ENCODE measurements around the gene SEC14L5.

SEC14L5 gene

GRCh38 chr16:4925293-4925607 lies 32.9 kb upstream of the SEC14L5 start:
- TF ChIP-seq EZH2phosphoT487 (IDR thresholded peaks at IDR 0.05; ENCODE audit: borderline replicate concordance, low read length) (no peak), CTCF (IDR thresholded peaks at IDR 0.05; ENCODE audit: low read depth, low read length, poor library complexity, severe bottlenecking) (no peak)
- H3K4me2 ChIP-seq (ENCODE audit: low read length): no peak overlapping the region
- no peaks in the 10 kb centered on the region for H3F3A ChIP-seq (ENCODE audit: control insufficient read depth, insufficient read depth)
- no peaks in the 10 kb centered on the region for H3K36me3 ChIP-seq (ENCODE audit: control insufficient read depth, low read length)
- no peaks in the 10 kb centered on the region for H4K20me1 ChIP-seq (ENCODE audit: control insufficient read depth, insufficient read depth, low read depth, low read length)
- no peaks in the 10 kb centered on the region for H3K27me3 ChIP-seq (ENCODE audit: control insufficient read depth, low read length)
- H3K79me2 ChIP-seq (ENCODE audit: control insufficient read depth, low read length): no peaks in the 10 kb centered on the region
- no peaks in the 10 kb centered on the region for H3K4me1 ChIP-seq (ENCODE audit: control insufficient read depth, low read length)
- H3K9me3 ChIP-seq (ENCODE audit: control insufficient read depth, insufficient read depth, low read length): peaks cover 14% of the 10 kb centered on the region
- no peak overlapping the region for H3K4me3 ChIP-seq (ENCODE audit: low read length)
- no peak overlapping the region for H3K27ac ChIP-seq (ENCODE audit: low read depth, low read length)
- no peaks in the 10 kb centered on the region for H3K9me2 ChIP-seq (replicated peaks; ENCODE audit: control insufficient read depth, low read length)

- no peak overlapping the region for H3K4me3 ChIP-seq (ENCODE audit: low read length)
- H4K20me1 ChIP-seq (ENCODE audit: control insufficient read depth, insufficient read depth, low read depth, low read length): no peaks in the 10 kb centered on the region
- no peaks in the 10 kb centered on the region for H3K79me2 ChIP-seq (ENCODE audit: control insufficient read depth, low read length)
- no peak overlapping the region for H3K27ac ChIP-seq (ENCODE audit: low read depth, low read length)
- no peak for TF ChIP-seq CTCF (IDR thresholded peaks at IDR 0.05; ENCODE audit: low read depth, low read length, poor library complexity, severe bottlenecking)
- TF ChIP-seq EZH2phosphoT487 (IDR thresholded peaks at IDR 0.05; ENCODE audit: borderline replicate concordance, low read length): no peak
- no peaks in the 10 kb centered on the region for H3K36me3 ChIP-seq (ENCODE audit: control insufficient read depth, low read length)
- H3K4me1 ChIP-seq (ENCODE audit: control insufficient read depth, low read length): no peaks in the 10 kb centered on the region
- H3K9me2 ChIP-seq (replicated peaks; ENCODE audit: control insufficient read depth, low read length): no peaks in the 10 kb centered on the region
- no peaks in the 10 kb centered on the region for H3F3A ChIP-seq (ENCODE audit: control insufficient read depth, insufficient read depth)
- no peaks in the 10 kb centered on the region for H3K27me3 ChIP-seq (ENCODE audit: control insufficient read depth, low read length)
- peaks cover 14% of the 10 kb centered on the region for H3K9me3 ChIP-seq (ENCODE audit: control insufficient read depth, insufficient read depth, low read length)
- H3K4me2 ChIP-seq (ENCODE audit: low read length): no peak overlapping the region
Observed at GRCh38 chr16:4925791-4926190, 32.3 kb upstream of the SEC14L5 start.

- no peaks in the 10 kb centered on the region for H3K79me2 ChIP-seq (ENCODE audit: control insufficient read depth, low read length)
- no peaks in the 10 kb centered on the region for H3K27me3 ChIP-seq (ENCODE audit: control insufficient read depth, low read length)
- no peaks in the 10 kb centered on the region for H3K4me1 ChIP-seq (ENCODE audit: control insufficient read depth, low read length)
- TF ChIP-seq EZH2phosphoT487 (IDR thresholded peaks at IDR 0.05; ENCODE audit: borderline replicate concordance, low read length) (no peak), CTCF (IDR thresholded peaks at IDR 0.05; ENCODE audit: low read depth, low read length, poor library complexity, severe bottlenecking) (no peak)
- no peak overlapping the region for H3K4me3 ChIP-seq (ENCODE audit: low read length)
- H4K20me1 ChIP-seq (ENCODE audit: control insufficient read depth, insufficient read depth, low read depth, low read length): no peaks in the 10 kb centered on the region
- peaks cover 14% of the 10 kb centered on the region for H3K9me3 ChIP-seq (ENCODE audit: control insufficient read depth, insufficient read depth, low read length)
- H3F3A ChIP-seq (ENCODE audit: control insufficient read depth, insufficient read depth): no peaks in the 10 kb centered on the region
- H3K9me2 ChIP-seq (replicated peaks; ENCODE audit: control insufficient read depth, low read length): no peaks in the 10 kb centered on the region
- H3K36me3 ChIP-seq (ENCODE audit: control insufficient read depth, low read length): no peaks in the 10 kb centered on the region
- no peak overlapping the region for H3K4me2 ChIP-seq (ENCODE audit: low read length)
- no peak overlapping the region for H3K27ac ChIP-seq (ENCODE audit: low read depth, low read length)
Observed at GRCh38 chr16:4926928-4927327, 31.2 kb upstream of the SEC14L5 start.

GRCh38 chr16:4927661-4928060 lies 30.5 kb upstream of the SEC14L5 start:
- no peaks in the 10 kb centered on the region for H3K36me3 ChIP-seq (ENCODE audit: control insufficient read depth, low read length)
- H3K4me2 ChIP-seq (ENCODE audit: low read length): no peak overlapping the region
- H3K79me2 ChIP-seq (ENCODE audit: control insufficient read depth, low read length): no peaks in the 10 kb centered on the region
- no peaks in the 10 kb centered on the region for H4K20me1 ChIP-seq (ENCODE audit: control insufficient read depth, insufficient read depth, low read depth, low read length)
- no peaks in the 10 kb centered on the region for H3K9me2 ChIP-seq (replicated peaks; ENCODE audit: control insufficient read depth, low read length)
- TF ChIP-seq CTCF (IDR thresholded peaks at IDR 0.05; ENCODE audit: low read depth, low read length, poor library complexity, severe bottlenecking) (no peak), EZH2phosphoT487 (IDR thresholded peaks at IDR 0.05; ENCODE audit: borderline replicate concordance, low read length) (no peak)
- no peaks in the 10 kb centered on the region for H3F3A ChIP-seq (ENCODE audit: control insufficient read depth, insufficient read depth)
- no peak overlapping the region for H3K27ac ChIP-seq (ENCODE audit: low read depth, low read length)
- peaks cover 14% of the 10 kb centered on the region for H3K9me3 ChIP-seq (ENCODE audit: control insufficient read depth, insufficient read depth, low read length)
- no peaks in the 10 kb centered on the region for H3K4me1 ChIP-seq (ENCODE audit: control insufficient read depth, low read length)
- H3K4me3 ChIP-seq (ENCODE audit: low read length): no peak overlapping the region
- no peaks in the 10 kb centered on the region for H3K27me3 ChIP-seq (ENCODE audit: control insufficient read depth, low read length)

Measured in DOHH2 (cell line).